Amniotic stem cell (primary cell): ENCODE data around the gene TBC1D16.

Experiments used
- DNase-seq: peaks from one replicate; lab custom pipeline; 2025; lab: John Stamatoyannopoulos, UW

Gene TBC1D16

GRCh38 chr17:79987935-79988184, 47.8 kb downstream of the TBC1D16 start:
- DNase-seq: no peak

DNA sequence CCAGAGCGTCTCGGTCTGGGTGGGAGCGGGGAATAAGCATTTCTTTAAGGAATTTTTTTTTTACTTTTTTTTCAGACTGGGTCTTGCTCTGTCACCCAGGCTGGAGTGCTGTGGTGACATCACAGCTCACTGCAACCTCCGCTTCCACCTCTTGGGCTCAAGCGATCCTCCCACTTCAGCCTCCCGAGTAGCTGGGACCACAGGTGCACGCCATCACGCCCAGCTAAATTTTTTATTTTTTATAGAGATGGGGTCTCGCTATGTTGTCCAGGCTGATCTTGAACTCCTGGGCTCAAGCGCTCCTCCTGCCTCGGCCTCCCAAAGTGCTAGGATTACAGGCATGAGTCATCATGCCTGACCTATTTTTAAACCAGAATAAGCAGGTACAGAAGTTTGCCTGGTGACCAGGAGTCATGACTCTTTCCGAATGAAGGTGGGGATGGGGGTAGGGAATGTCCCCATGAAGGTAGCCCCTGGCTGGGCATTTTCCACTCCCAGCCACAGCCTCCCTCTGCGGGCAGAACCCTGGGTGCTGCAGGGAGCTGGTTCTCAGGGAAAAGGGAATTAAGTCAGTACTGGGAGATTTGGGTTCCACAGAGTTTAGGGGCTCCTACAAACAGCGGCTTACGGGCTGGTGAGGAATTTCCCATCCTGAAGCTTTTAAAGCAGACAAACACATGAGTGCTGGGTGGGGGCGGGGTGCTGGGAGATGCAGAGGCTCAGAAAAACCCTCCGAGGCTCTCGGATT, 48.3 kb downstream of the TBC1D16 start:
- no peak for DNase-seq

DNA sequence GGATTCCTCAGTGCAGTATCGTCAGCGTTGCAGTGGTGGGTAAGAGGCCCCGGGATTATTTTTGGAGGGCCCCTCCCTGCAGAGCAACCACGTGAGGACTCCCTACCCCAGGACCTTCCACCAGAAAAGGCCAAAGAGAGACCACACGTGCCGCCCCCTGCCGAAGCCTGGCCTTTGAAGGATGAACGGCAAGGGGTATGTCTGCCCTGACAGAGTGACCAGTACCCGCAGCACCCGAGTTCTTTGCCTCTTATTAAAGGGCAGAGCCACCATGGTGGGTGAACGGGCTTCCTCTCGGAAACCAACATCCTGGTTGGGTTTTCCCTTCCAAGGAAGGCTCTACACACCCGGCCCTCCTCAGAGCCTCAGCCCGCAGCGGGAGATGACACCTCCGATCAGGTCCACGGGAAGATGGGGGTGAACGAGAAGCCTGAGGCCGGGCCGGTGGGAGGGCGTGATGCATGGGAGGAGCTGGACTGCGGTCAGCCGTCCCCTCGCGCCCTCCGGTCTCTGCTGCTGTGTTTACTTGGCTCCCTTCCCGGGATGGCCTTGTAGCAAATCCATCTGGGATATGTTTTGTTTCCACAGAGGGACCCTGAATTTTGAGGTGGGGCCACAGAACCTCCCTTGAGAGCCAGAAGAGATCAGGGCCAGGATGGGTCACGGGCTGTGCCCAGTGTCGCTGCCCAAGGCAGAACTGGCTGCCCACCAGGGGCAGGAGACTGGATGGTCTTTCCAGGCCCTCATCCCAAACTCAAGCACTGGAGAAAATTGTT, 49.1 kb downstream of the TBC1D16 start:
- no peak for DNase-seq

DNA sequence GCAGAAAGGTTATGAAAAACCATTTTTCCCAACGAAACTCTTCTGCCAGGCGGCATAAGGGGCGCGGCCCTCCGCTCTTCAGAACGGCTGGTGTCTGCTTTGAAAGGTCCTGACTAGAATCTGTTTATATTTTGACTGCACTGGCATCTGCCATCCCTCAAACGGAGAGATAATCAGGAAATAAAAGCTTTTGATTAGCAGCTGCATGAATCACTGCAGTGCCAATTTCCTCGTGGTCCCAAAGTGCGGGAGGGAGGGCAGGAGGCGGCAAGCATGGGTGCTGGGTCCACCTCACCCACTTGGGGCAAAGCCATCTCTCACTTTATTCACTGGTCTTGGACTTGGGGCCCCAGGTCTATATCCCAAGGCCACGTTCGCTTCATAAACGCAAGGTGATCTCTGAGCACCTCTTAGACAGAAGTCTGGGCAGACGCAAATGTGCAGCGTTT, 49.7 kb downstream of the TBC1D16 start:
- DNase-seq: no peak

DNA sequence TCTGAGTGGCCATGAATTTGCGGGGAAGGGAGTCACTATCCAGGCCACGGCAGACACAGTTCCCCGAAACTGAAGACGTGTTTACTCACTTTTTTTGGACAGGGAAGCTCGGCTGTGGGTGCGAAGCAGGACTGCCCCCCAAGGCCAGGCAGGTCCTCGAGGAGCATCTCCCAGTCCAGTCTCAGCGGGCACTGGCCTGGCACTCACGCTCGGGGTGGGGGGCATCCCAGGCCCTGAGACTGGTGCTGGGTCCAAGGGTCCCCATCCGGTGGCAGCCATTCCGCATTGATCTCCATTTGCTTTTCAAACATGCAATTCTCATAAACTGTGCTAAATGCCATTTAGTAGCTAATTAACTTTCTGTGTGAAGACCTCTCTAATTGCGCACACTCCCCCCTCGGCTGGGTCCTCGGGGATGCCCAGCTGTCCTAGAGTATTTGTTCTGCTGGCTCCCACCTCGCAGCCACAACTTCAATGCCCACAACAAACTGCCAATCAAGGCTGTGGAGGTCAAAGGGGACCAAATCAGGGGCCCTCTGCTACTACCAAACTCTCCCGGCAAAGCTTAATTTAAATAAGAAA, 50.2 kb downstream of the TBC1D16 start:
- no peak for DNase-seq

DNA sequence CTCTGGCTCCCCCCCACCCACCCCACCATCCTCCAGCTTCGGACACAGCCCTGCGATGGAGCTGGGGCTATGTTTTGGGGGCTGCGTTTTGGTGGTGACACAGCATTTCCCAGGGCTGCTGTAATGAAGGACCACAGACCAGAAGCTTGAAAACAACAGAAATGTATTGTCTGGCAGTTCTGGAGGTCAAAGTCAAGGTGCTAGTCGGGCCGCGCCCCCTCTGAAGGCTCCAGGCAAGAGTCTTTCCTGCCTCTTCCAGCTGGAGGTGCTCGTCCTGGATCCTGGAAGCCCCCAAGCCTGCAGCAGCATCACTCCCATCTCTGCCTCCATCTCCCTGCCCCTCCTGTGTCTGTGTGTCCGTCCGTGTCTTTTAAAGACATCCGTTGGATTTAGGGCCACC, 50.8 kb downstream of the TBC1D16 start:
- DNase-seq: no peak

DNA sequence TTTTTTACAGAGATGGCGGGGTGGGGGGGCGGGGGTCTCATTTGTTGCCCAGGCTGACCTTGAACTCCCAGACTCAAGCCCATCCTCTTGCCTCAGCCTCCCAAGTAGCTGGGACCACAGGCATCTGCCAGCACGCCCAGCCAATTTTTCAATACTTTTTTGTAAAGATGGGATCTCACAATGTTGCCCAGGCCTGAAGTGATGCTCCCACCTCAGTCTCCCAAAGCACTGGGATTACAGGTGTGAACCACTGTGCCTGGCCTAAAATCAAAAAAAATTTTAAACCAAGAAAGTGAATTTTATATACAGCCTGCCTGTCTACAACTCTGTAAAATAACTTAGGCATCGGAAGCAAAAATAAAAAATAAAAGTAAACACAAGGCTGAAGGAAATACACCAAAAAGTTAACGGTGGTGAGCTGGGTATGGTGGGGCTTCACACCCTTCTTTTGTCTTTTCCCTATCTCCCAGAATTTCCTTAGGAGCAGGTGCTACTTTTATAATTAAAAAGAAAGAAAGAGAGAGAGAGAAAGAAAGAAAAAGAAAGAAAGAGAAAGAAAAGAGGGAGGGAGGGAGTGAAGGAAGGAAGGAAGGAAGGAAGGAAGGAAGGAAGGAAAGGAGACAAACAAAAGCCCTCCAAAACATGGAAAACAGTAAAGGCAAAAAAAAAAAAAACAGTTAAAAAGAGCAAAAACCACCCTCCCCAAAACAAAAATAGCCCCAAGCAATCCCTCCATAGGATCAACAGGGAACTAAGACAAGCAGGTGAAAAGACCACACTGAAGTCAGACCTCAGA, 51.4 kb downstream of the TBC1D16 start:
- no peak for DNase-seq

DNA sequence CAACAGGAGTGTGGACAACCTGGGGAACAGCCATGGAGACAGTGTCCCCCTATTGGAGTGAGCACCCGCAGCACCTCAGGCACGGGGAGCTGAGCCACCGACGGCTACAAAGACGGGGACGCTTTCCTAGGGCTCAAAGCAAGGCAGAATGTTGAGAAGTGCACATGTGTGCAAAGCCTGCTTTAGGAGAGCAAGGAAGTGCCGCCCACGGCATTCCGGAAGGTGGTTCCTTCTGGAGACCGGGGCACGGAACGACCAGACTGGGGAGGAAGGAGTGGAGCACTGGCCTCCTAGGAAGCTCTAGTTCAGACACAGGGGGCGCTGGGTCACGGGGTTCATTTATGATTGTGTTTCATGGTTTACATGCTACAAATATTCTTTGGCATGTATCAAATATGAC, 52.2 kb downstream of the TBC1D16 start:
- DNase-seq: no peak

- DNase-seq: no peak
These were observed 52.7 kb downstream of the TBC1D16 start for GRCh38 chr17:79982986-79983385.

- no peak for DNase-seq
These were observed 54.0 kb downstream of the TBC1D16 start for GRCh38 chr17:79981661-79982101.

DNA sequence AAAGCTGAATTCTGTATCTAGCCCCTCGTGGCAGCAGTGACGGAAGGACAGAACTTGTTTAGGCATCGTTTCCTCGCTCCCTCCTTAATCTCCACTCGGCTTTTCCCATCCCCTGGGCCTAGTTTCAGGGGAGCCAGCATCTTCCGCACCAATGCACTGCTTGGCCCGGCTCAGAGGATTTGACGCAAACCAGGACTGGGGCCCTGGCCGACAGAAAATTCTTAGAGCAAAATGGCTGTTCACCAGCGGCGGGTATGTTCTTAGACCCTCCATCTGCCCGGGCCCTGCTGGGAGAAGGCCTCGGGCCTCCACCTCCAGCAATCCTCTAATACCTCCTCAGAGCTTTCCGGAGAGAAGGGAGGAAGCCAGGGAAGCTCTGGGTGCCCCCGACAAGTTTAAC, 54.6 kb downstream of the TBC1D16 start:
- no peak for DNase-seq

DNA sequence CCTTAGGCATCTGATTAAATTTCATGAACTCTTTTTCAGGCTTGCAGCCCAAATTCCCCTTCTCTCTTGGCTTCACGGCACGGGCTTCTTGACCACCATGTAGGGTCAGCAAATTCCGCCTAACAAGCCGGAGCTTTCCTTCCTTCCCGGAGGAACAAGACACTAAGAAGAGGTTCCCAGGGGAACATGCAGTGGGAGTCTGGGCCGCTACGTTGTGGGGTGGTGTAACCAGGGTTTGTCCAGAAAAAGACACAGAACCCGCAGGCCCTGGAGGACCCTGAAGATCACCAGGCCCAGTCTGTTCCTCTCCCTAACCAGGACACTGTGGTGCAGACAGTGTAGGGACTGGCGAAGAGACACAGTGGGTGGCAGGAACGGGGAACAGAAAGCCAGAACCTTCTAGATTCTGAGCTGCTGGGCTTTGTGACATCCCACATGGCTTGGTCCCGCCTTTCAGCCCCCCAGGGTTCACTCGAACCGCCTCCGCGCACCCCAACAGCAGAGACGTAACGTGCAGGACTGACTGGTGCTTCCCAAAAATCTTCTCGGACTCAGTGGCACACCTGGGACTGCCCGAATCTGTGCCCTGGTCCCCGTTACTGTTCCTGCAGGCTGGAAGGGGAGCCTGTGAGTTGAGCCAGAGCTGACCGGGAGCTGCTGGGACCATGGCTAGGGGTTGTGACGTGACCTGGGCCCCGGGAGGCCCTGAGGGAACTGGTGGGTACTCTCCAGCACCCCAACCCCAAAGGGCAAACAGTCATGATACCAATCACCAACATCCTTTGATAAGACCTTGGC, 55.2 kb downstream of the TBC1D16 start:
- DNase-seq: no peak

- DNase-seq: no peak
These were observed 55.9 kb downstream of the TBC1D16 start for GRCh38 chr17:79979816-79980215.

GRCh38 chr17:79979221-79979741, 56.4 kb downstream of the TBC1D16 start:
- no peak for DNase-seq

- no peak for DNase-seq
These were observed 57.2 kb downstream of the TBC1D16 start for GRCh38 chr17:79978548-79978855.

- DNase-seq: no peak
These were observed 57.7 kb downstream of the TBC1D16 start for GRCh38 chr17:79977708-79978547.

DNA sequence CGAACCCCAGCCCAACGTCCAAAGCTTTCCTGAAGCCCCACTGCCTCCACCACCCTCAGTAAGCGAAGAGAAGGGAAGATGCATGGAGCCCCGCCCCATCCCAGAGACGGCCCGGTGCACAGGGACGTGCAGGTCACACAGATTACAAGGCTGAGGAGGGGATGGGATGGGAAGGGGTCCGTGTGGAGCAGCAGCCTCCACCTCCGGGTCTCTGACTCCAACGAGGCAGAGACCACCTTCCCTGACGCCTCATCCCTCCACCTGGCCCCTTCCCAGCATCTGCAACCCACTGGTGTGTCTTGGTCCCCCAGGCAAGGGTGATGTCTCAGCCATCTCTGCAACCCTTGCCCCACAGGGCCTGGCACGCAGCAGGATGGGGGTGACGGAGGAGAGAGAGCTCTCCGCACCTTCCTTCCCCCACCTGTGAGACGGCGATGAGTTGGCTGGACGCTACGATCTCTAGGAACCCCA, 58.5 kb downstream of the TBC1D16 start:
- no peak for DNase-seq

- DNase-seq: no peak
These were observed 59.2 kb downstream of the TBC1D16 start for GRCh38 chr17:79976451-79976850.

DNA sequence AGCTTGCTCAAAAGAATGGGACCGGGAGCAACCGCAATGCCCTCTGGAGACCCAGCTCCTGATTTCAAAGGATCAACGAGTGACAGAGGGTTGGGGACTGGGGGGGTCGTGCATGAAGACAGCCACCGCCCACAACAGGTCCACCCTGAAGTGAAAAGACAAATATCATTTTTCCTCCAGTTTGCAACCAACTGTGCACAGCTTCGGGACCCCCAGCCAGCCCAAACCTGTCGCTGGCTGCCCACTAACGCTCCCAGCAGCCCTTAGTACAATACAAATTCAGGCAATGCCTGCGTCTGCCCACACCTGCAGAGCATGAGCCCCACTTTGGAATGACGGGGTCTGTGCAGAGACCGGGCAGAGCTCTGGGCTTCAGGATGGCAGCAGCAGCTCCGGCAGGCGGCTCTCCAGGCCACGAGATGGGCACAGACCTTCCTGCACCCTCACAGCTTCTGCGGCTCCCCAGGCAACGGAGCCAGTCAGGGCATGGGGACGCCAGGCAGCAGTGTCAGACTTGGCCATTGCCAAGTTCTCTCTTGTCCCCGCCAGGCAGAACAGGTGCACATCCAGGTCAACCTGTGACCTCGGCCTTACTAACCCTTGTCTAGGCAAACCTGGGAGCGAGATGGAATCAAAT, 60.1 kb downstream of the TBC1D16 start:
- no peak for DNase-seq
